HG02884 (cell line): ENCODE results near the gene TMCC3.
"Not testable (repeated sequence)": the region's sequence is repeated elsewhere in the genome, so short reads cannot be mapped to it uniquely, and the experiment has no call there.

ENCODE experiments used
- ATAC-seq: cut with Tn5 transposase; IDR thresholded peaks from one replicate; pipeline ENCODE4 v1.9.1; 2021; ENCODE audit warnings: mild to moderate bottlenecking, moderate library complexity; ENCODE audit not compliant: unreplicated experiment

TMCC3 gene

GRCh38 chr12:94636462-94637085, 13.8 kb downstream of the TMCC3 start:
- no peak for ATAC-seq

GRCh38 chr12:94634717-94635116, 15.6 kb downstream of the TMCC3 start:
- no peak for ATAC-seq

- no peak for ATAC-seq
Observed at GRCh38 chr12:94633401-94633800, 17.0 kb downstream of the TMCC3 start.

GRCh38 chr12:94631058-94631457, 19.3 kb downstream of the TMCC3 start:
- no peak for ATAC-seq

- no peak for ATAC-seq
Observed at GRCh38 chr12:94628819-94629472, 21.4 kb downstream of the TMCC3 start.

- no peak for ATAC-seq
Observed at GRCh38 chr12:94628369-94628768, 22.0 kb downstream of the TMCC3 start.

- no peak for ATAC-seq
Observed at GRCh38 chr12:94625531-94625930, 24.8 kb downstream of the TMCC3 start.

GRCh38 chr12:94623161-94623920, 27.0 kb downstream of the TMCC3 start:
- ATAC-seq = no peak

- no peak for ATAC-seq
Observed at GRCh38 chr12:94622475-94622874, 27.9 kb downstream of the TMCC3 start.

- ATAC-seq = peak; percentile 98
Observed at GRCh38 chr12:94621662-94622359, 28.5 kb downstream of the TMCC3 start.

- no peak for ATAC-seq
Observed at GRCh38 chr12:94620621-94621020, 29.7 kb downstream of the TMCC3 start.

GRCh38 chr12:94618995-94619695, 31.2 kb downstream of the TMCC3 start:
- ATAC-seq = no peak

- ATAC-seq = no peak
Observed at GRCh38 chr12:94617101-94617500, 33.3 kb downstream of the TMCC3 start.

GRCh38 chr12:94616203-94616729, 34.1 kb downstream of the TMCC3 start:
- ATAC-seq = no peak

- ATAC-seq = no peak
Observed at GRCh38 chr12:94615260-94616181, 34.8 kb downstream of the TMCC3 start.

GRCh38 chr12:94614288-94614721, 36.1 kb downstream of the TMCC3 start:
- ATAC-seq = no peak

GRCh38 chr12:94609917-94610443, 40.4 kb downstream of the TMCC3 start:
- ATAC-seq = no peak

GRCh38 chr12:94606810-94607209, 43.5 kb downstream of the TMCC3 start:
- ATAC-seq = not testable (repeated sequence)

GRCh38 chr12:94604366-94604698, 46.0 kb downstream of the TMCC3 start:
- ATAC-seq = no peak
